BE2C (cell line): Measurements from ENCODE around the gene GGTA1. TPM values are rescaled to one million over a fixed set of nuclear protein-coding genes. Genes with fewer than 3 reads are reported as not detected.
A peak's percentile ranks its signal among the peaks of the same experiment; 100 is the strongest.

Experiments used
- DNase-seq: peaks from one replicate; pipeline ENCODE4 v3.0.0-alpha.2; 2020
- H3K27me3 ChIP-seq: fragments of 250-450 bp; sonication (Bioruptor Pico); 2 replicates; pipeline ENCODE4 v1.5.1; 2020; ENCODE audit warnings: mild to moderate bottlenecking
- H3K36me3 ChIP-seq: fragments of 250-450 bp; sonication (Bioruptor Pico); 2 replicates; pipeline ENCODE4 v1.5.1; 2020; ENCODE audit warnings: mild to moderate bottlenecking
- H3K4me1 ChIP-seq: fragments of 250-450 bp; sonication (Bioruptor Pico); 2 replicates; pipeline ENCODE4 v1.5.1; 2020
- H3K4me3 ChIP-seq: 2 replicates; pipeline ENCODE4 v1.5.1; 2011; ENCODE audit warnings: low read depth, low read length
- H3K9me3 ChIP-seq: fragments of 250-450 bp; sonication (Bioruptor Pico); 2 replicates; pipeline ENCODE4 v1.5.1; 2020
- polyA plus RNA-seq: library from polyadenylated mRNA; unstranded; fragments of >200 nt; gene quantifications from one replicate; pipeline ENCODE4 v1.2.1, GENCODE V29; 2012; ENCODE audit warnings: low read depth, missing spikeins; ENCODE audit not compliant: insufficient read length, insufficient read depth
- TF ChIP-seq, protein P1 (sequence below): IDR thresholded peaks from 2 replicates; pipeline ENCODE4 v1.5.1; 2012; ENCODE audit warnings: mild to moderate bottlenecking, low read depth, low read length

The GGTA1 gene
- not detected for polyA plus RNA-seq

GRCh38 chr9:121499427-121500164 is at the start of gene GGTA1:
GGTA1 (minus strand) TSS chr9:121499844; CDS start chr9:121467922, 31,922 bp downstream.
- Histone ChIP-seq H3K9me3 (no peaks in the 10 kb centered on the region), H3K4me3 (peak within 1 kb of the TSS; percentile 59), H3K4me1 (no peaks in the 10 kb centered on the region; the same call in 1 of the 2 replicates), H3K36me3 (no peaks in the 10 kb centered on the region), H3K27me3 (peaks cover 33% of the 10 kb centered on the region)
- DNase-seq, result peak; percentile 72
- TF ChIP-seq, protein P1, sequence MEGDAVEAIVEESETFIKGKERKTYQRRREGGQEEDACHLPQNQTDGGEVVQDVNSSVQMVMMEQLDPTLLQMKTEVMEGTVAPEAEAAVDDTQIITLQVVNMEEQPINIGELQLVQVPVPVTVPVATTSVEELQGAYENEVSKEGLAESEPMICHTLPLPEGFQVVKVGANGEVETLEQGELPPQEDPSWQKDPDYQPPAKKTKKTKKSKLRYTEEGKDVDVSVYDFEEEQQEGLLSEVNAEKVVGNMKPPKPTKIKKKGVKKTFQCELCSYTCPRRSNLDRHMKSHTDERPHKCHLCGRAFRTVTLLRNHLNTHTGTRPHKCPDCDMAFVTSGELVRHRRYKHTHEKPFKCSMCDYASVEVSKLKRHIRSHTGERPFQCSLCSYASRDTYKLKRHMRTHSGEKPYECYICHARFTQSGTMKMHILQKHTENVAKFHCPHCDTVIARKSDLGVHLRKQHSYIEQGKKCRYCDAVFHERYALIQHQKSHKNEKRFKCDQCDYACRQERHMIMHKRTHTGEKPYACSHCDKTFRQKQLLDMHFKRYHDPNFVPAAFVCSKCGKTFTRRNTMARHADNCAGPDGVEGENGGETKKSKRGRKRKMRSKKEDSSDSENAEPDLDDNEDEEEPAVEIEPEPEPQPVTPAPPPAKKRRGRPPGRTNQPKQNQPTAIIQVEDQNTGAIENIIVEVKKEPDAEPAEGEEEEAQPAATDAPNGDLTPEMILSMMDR, result no peak

DNA sequence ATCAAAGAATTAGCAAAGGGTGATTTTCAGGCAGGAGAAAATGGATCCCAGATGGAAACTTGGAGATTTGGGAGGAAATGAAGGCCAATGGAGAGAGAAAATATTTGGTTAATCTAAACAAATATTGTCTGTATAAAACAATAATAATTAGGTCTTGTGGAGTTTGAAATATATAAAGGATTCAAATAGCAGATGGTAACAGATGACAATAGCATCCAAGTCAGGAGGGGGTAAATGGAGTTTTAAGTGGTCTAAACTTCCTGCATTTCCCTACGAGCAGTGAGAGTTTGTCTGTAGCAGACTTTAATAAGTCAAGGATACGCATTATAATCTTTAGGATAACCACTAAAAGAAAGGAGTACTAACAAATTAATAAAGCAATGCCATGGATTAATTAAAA is 49.0 kb upstream of the GGTA1 start:
- Histone ChIP-seq H3K4me3 (no peak overlapping the region), H3K27me3 (no peaks in the 10 kb centered on the region), H3K36me3 (no peaks in the 10 kb centered on the region), H3K4me1 (no peaks in the 10 kb centered on the region), H3K9me3 (no peaks in the 10 kb centered on the region)
- DNase-seq, result no peak
- TF ChIP-seq, protein P1, result no peak

GRCh38 chr9:121545875-121546423 is 46.3 kb upstream of the GGTA1 start:
- peak overlapping the region; percentile 44 for H3K4me3 ChIP-seq
- no peaks in the 10 kb centered on the region for H3K27me3 ChIP-seq
- no peaks in the 10 kb centered on the region for H3K4me1 ChIP-seq
- TF ChIP-seq, protein P1, result peak; percentile 90
- H3K9me3 ChIP-seq, result no peaks in the 10 kb centered on the region
- DNase-seq, result peak; percentile 97
- H3K36me3 ChIP-seq, result no peaks in the 10 kb centered on the region

DNA sequence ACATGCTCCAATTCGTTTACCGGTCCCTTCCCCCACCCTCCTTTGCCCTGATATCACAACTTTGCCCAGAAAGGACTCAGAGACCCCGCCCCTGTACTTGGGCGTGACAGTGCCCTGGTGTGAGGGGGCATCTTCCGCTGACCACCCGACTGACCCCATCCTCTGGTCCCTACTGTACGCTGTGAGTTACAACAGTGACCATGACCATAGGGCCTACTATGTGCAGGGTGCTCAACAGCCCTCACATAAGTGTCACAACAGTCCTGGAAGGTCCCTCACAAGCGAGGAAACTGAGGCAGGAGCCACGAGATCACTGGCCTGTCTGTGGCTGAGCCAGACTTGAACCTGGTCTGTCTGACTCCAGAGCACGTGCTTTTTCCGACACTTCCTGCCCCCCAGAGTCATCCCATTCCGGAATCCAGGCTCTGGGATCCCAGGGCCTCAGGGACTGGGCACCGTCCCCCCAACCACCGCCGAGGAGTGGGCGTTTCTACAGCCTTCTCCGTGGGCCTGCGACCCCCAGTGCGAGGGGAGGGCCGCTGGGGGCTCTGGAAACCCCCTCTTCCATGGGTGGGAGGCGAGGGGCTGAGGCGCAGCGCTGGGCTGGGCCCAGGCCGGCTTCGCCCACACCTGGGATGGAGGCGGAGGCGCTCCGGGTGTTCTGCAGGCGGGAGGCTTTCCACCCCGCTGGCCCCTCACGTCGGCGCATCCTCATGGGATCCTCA is 45.7 kb upstream of the GGTA1 start:
- H3K27me3 ChIP-seq, result no peaks in the 10 kb centered on the region
- no peak for DNase-seq
- H3K4me3 ChIP-seq, result peak overlapping the region; percentile 44
- H3K9me3 ChIP-seq, result no peaks in the 10 kb centered on the region
- no peaks in the 10 kb centered on the region for H3K36me3 ChIP-seq
- no peaks in the 10 kb centered on the region for H3K4me1 ChIP-seq
- TF ChIP-seq, protein P1, result no peak

DNA sequence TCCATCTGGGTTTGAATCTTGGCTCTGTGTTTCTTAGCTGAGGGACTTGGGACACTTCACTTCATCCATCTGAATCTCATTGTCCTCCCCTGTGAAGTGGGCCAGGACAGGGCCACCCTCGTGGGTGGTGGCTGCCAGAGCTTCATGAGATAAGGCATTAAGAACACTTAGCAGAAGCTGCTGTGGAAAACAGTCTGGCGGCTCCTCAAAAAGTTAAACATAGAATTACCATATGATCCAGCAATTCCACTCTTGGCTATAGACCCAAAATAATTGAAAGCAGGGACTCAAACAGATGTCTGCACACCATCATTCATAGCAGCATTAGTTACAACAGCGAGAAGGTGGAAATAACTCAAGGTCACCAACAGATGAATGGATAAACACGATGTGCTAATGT is 42.4 kb upstream of the GGTA1 start:
- TF ChIP-seq, protein P1, result no peak
- DNase-seq, result no peak
- Histone ChIP-seq H3K4me1 (no peaks in the 10 kb centered on the region), H3K4me3 (no peak overlapping the region), H3K27me3 (no peaks in the 10 kb centered on the region), H3K9me3 (no peaks in the 10 kb centered on the region), H3K36me3 (no peaks in the 10 kb centered on the region)
